ENCODE results near the gene FEZF2. TPM values are rescaled to one million over a fixed set of nuclear protein-coding genes. Genes with fewer than 3 reads are reported as not detected.

FEZF2 gene
- total RNA-seq, 1 experiment from 2014 or later: not detected

DNA sequence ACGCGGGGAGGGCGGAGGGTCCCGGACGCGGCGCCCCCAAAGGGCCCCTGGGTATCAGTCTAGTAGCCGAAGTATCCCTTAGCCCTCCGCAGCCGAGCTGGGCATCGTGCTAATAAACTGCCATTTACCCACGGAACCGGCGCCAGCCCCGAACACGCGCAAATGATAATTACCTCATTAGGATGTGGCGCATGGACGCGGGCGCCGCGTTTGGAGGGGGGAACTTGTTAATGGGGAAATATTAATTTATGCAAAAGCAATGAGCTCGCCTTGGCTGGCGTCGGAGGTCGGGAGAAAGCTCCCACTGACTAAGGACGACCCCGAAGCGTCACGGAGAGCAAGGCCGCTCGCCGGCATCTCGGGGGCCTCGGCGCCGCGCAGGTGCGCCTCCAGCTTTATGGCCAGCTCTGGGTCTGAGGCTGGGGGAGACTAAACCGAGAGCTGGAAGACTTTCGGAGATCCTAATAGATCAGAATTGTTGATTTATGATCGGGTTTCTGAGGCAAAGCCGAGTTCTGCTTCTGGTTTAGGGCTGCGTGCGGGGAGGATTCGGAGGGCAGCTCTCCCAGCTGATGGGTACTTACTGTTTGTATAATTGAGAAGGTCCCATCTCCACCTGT, 474 bp upstream of the FEZF2 start:
- Histone ChIP-seq H3K27me3 (ENCODE audit: low read length) (peaks cover 38% of the 10 kb centered on the region), H2AFZ (ENCODE audit: low read length) (no peak overlapping the region), H3K4me1 (ENCODE audit: insufficient read depth, low read length) (no peaks in the 10 kb centered on the region), H3F3A (ENCODE audit: low read length, unreplicated experiment) (no peaks in the 10 kb centered on the region), H3K9me3 (ENCODE audit: low read length) (no peaks in the 10 kb centered on the region), H3K79me2 (ENCODE audit: low read length) (no peaks in the 10 kb centered on the region), H4K20me1 (ENCODE audit: low read length) (no peaks in the 10 kb centered on the region), H3K9me2 (replicated peaks; ENCODE audit: low read length) (no peaks in the 10 kb centered on the region), H3K4me3 (ENCODE audit: low read length) (peak overlapping the region; percentile 34), H3K27ac (ENCODE audit: low read length) (no peak overlapping the region), H3K9ac (ENCODE audit: low read length) (no peak overlapping the region), H3K36me3 (ENCODE audit: low read depth, low read length) (no peaks in the 10 kb centered on the region), H3K4me2 (ENCODE audit: low read length) (peak overlapping the region; percentile 37)
- ChIA-PET CTCF (no interaction called here), POLR2A (ENCODE audit: unreplicated experiment) (no interaction called here)
- BruUV-seq (replicated peaks): no TSS peak
- ATAC-seq (no peak), DNase-seq (no peak)
- TF ChIP-seq EZH2phosphoT487 (IDR thresholded peaks at IDR 0.05; ENCODE audit: borderline replicate concordance, low read length) (no peak), EZH2 (IDR thresholded peaks at IDR 0.05; ENCODE audit: low read length, unreplicated experiment) (no peak)
- TF ChIP-seq, protein P1, sequence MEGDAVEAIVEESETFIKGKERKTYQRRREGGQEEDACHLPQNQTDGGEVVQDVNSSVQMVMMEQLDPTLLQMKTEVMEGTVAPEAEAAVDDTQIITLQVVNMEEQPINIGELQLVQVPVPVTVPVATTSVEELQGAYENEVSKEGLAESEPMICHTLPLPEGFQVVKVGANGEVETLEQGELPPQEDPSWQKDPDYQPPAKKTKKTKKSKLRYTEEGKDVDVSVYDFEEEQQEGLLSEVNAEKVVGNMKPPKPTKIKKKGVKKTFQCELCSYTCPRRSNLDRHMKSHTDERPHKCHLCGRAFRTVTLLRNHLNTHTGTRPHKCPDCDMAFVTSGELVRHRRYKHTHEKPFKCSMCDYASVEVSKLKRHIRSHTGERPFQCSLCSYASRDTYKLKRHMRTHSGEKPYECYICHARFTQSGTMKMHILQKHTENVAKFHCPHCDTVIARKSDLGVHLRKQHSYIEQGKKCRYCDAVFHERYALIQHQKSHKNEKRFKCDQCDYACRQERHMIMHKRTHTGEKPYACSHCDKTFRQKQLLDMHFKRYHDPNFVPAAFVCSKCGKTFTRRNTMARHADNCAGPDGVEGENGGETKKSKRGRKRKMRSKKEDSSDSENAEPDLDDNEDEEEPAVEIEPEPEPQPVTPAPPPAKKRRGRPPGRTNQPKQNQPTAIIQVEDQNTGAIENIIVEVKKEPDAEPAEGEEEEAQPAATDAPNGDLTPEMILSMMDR (conservative IDR thresholded peaks at IDR 0.05; ENCODE audit: low read depth, low read length): no peak
- intact Hi-C loops (cut with micrococcal nuclease): no loop called here

DNA sequence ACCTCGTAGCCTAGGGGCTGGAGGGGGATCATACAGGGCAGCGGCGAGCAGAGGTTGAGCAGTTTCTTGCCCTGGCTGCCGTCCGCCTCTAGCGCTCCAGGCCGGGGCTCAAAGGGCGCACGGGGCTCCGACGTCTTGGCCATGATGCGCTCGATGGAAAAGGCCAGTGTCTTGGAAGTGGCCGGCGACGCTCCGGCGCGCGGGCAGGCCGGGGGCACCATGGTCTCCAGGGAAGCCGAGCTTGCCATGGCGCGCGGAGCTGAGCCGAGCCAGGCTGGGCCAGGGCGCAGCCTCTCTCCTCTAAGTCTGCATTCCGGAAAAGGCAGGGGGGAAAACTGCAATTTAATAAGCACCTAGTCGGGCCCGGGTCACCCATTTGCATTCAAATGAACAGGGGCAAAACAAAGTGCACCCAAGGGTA, 719 bp downstream of the FEZF2 start:
- no peaks in the 10 kb centered on the region for H3F3A ChIP-seq (ENCODE audit: low read length, unreplicated experiment)
- no peak for ATAC-seq
- H3K9me3 ChIP-seq (ENCODE audit: low read length): no peaks in the 10 kb centered on the region
- H3K27ac ChIP-seq (ENCODE audit: low read length): no peak overlapping the region
- POLR2A ChIA-PET (ENCODE audit: unreplicated experiment): no interaction called here
- CTCF ChIA-PET: no interaction called here
- H3K9ac ChIP-seq (ENCODE audit: low read length): no peak overlapping the region
- no peak overlapping the region for H3K4me2 ChIP-seq (ENCODE audit: low read length)
- TF ChIP-seq EZH2phosphoT487 (IDR thresholded peaks at IDR 0.05; ENCODE audit: borderline replicate concordance, low read length) (no peak), EZH2 (IDR thresholded peaks at IDR 0.05; ENCODE audit: low read length, unreplicated experiment) (no peak)
- TF ChIP-seq, protein P1 (conservative IDR thresholded peaks at IDR 0.05; ENCODE audit: low read depth, low read length): no peak
- no peaks in the 10 kb centered on the region for H3K79me2 ChIP-seq (ENCODE audit: low read length)
- peaks cover 30% of the 10 kb centered on the region for H3K27me3 ChIP-seq (ENCODE audit: low read length)
- no peaks in the 10 kb centered on the region for H3K9me2 ChIP-seq (replicated peaks; ENCODE audit: low read length)
- intact Hi-C loops (cut with micrococcal nuclease): no loop called here
- no peak for DNase-seq
- no peaks in the 10 kb centered on the region for H3K4me1 ChIP-seq (ENCODE audit: insufficient read depth, low read length)
- H3K4me3 ChIP-seq (ENCODE audit: low read length): no peak overlapping the region
- BruUV-seq (replicated peaks): no TSS peak
- H4K20me1 ChIP-seq (ENCODE audit: low read length): no peaks in the 10 kb centered on the region
- no peak overlapping the region for H2AFZ ChIP-seq (ENCODE audit: low read length)
- no peaks in the 10 kb centered on the region for H3K36me3 ChIP-seq (ENCODE audit: low read depth, low read length)

DNA sequence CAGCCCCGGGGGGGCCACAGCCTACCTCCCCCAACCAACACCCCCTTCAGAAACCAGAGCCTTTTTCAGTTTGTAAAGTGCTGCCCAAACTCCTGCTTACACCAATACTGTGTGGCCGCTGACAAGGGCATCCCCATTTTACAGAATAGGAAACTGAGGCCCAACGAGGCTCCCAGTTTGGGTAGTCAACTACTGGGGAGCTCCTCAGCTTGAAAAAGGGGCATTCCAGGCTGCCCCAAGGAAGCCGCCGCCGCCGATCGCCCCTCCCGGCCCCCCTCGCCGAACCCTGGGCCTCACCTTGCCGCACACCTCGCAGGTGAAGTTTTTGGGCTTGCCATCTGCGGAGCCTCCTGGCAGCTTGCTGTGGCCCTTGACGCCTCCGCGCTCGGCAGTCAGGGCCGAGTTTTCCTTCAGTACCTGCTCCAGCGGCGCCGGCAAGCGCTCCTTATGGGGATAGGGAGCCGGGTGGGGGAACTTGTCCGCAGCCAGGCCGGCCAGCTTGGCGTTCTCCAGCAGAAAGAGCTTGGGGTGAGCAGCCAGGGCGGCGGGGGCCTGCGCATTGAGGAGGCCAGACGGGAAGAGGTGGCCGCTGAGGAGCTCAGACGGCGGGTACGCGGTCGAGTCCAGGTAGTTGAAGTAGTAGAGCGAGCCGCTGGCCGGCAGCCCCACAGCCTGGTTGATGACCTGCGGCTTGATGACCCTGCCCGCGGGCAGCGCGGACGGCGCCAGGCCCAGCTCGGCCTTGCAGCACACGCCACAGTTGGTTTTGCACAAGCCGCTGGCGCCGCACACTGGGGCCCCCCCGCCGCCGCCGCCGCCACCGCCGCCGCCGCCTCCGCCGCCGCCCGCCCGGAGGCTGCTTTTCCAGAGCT, 1.4 kb downstream of the FEZF2 start:
- ATAC-seq: no peak
- no peak overlapping the region for H3K4me3 ChIP-seq (ENCODE audit: low read length)
- H3K4me1 ChIP-seq (ENCODE audit: insufficient read depth, low read length): no peaks in the 10 kb centered on the region
- BruUV-seq (replicated peaks): no TSS peak
- H3K79me2 ChIP-seq (ENCODE audit: low read length): no peaks in the 10 kb centered on the region
- no peak overlapping the region for H3K27ac ChIP-seq (ENCODE audit: low read length)
- CTCF ChIA-PET: no interaction called here
- no peaks in the 10 kb centered on the region for H4K20me1 ChIP-seq (ENCODE audit: low read length)
- POLR2A ChIA-PET (ENCODE audit: unreplicated experiment): no interaction called here
- no peak overlapping the region for H2AFZ ChIP-seq (ENCODE audit: low read length)
- H3K27me3 ChIP-seq (ENCODE audit: low read length): peaks cover 30% of the 10 kb centered on the region
- H3K36me3 ChIP-seq (ENCODE audit: low read depth, low read length): no peaks in the 10 kb centered on the region
- no peak overlapping the region for H3K4me2 ChIP-seq (ENCODE audit: low read length)
- no peak overlapping the region for H3K9ac ChIP-seq (ENCODE audit: low read length)
- TF ChIP-seq EZH2 (IDR thresholded peaks at IDR 0.05; ENCODE audit: low read length, unreplicated experiment): no peak
- TF ChIP-seq, protein P1 (conservative IDR thresholded peaks at IDR 0.05; ENCODE audit: low read depth, low read length): no peak
- no peaks in the 10 kb centered on the region for H3F3A ChIP-seq (ENCODE audit: low read length, unreplicated experiment)
- H3K9me2 ChIP-seq (replicated peaks; ENCODE audit: low read length): no peaks in the 10 kb centered on the region
- DNase-seq: no peak
- intact Hi-C loops (cut with micrococcal nuclease): no loop called here
- H3K9me3 ChIP-seq (ENCODE audit: low read length): no peaks in the 10 kb centered on the region
